ENCODE data around the gene MSI2. TPM values are rescaled to one million over a fixed set of nuclear protein-coding genes. Genes with fewer than 3 reads are reported as not detected.

Gene MSI2
- total RNA-seq, 4 donors from 2014 or later: 14.9 to 24.4 (median 19.8) TPM

DNA sequence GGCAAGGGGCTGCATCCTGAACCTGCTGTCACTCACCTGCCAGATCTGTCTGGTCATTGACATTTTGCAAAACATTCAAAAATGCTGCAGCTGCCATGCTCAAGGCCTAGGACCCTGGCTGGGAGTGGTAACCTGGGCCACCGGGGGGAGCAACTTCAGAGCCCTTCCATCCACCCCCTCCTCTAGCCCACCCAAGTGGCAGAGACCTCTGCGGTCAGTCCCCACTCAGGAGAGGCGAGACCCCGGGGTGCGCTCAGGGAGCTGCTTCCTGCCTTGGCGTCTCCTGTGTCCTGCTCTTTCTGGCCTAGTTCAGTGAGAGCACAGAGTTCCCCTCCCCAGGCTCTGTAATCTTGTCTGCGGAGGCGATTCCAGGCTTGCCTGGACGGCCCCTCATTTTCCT is 380.0 kb downstream of the MSI2 start:
- DNase-seq (ENCODE audit: low spot score) (no peak), ATAC-seq (ENCODE audit: low FRiP score) (no peak)
- TF ChIP-seq, protein P1, sequence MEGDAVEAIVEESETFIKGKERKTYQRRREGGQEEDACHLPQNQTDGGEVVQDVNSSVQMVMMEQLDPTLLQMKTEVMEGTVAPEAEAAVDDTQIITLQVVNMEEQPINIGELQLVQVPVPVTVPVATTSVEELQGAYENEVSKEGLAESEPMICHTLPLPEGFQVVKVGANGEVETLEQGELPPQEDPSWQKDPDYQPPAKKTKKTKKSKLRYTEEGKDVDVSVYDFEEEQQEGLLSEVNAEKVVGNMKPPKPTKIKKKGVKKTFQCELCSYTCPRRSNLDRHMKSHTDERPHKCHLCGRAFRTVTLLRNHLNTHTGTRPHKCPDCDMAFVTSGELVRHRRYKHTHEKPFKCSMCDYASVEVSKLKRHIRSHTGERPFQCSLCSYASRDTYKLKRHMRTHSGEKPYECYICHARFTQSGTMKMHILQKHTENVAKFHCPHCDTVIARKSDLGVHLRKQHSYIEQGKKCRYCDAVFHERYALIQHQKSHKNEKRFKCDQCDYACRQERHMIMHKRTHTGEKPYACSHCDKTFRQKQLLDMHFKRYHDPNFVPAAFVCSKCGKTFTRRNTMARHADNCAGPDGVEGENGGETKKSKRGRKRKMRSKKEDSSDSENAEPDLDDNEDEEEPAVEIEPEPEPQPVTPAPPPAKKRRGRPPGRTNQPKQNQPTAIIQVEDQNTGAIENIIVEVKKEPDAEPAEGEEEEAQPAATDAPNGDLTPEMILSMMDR (IDR thresholded peaks at IDR 0.05): no peak

DNA sequence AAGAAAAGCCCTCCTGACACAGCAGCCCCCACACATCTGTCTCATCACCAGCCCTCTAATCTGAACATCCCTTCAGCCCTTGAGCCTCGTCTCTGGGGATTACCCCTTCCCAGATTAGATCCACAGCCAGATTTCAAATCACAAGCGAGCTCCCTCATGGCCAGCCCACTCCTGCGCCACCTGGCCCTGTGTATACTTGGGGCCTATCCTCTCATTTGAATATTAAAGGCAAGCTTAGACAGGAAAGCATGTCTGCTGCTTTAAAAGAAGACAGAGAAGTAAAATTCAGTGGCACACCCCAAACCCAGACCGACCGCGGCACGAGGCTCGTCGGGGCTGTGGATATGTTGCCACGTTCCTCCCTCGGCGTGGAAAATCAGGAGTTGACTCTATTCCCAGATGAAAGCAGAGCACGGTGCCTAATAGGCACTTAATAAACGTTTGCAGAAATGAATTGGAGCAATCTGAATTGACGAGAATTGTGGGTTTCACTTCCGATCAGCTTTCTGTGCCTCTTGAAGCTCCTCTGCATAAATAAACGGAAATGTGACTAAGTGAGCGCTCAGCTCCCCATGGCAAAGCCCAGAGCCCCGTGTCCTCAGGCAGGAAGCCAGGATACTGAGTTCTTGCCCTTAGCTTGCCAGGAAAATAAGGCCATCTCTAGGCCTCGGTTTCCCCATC is 380.8 kb downstream of the MSI2 start:
- DNase-seq (ENCODE audit: low spot score) (no peak), ATAC-seq (ENCODE audit: low FRiP score) (no peak)
- TF ChIP-seq, protein P1 (IDR thresholded peaks at IDR 0.05): no peak

DNA sequence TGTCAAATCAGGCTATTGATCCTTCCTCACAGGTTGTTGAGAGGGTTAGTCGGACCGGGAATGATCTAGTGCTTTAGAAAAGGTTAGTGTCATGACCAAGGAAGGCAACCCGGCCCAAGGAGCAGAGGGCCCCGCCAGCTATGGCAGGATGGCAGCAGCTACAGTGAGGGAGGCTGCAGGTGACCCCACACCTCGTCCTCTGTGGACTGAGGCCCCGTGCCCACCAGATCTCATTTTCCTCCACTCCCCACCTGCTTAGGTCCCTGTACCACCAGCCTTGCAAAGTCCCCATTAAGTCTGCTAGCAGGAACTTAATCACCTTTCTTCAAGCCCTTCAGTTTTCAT is 381.3 kb downstream of the MSI2 start:
- DNase-seq (ENCODE audit: low spot score) (no peak), ATAC-seq (ENCODE audit: low FRiP score) (no peak)
- TF ChIP-seq, protein P1 (IDR thresholded peaks at IDR 0.05): no peak

DNA sequence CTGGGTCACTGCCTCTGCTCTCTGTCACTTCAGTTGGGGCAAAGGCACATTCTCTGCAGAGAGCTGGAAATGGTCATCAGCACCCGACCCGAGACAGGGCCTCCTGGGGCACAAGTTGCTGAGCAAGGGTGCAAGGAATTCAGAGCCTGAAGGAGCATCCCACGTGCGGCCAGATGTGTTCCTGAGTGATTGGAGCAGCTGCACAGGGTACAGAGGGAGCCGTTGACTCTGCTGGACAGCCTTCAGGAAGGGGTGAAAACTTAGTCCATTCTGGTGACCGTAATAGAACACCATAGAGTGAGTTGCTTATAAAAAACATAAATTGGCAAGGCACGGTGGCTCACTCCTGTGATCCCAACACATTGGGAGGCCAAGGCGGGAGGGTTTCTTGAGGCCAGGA is 382.0 kb downstream of the MSI2 start:
- ATAC-seq (ENCODE audit: low FRiP score): no peak
- DNase-seq (ENCODE audit: low spot score): no peak
- TF ChIP-seq, protein P1 (IDR thresholded peaks at IDR 0.05): no peak

DNA sequence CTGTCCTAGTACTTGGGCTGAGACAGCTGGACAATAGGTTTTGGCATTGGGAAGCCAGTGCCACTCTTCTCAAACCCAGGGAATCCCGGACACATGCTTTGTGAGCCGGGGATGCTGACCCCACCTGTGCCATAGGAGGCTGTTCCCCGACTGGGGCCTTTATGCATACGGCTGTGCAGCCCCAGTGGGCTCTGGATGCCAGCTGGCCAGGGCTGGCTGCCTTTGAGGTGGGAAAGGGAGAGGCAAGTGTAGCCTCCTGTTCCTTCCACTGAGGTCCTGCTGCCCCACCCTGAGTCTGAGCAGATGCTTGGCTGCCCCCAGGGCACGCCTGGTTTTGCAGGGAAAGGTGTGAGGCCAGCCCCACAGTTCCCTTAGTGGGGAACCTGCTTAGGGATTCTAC is 383.1 kb downstream of the MSI2 start:
- TF ChIP-seq, protein P1 (IDR thresholded peaks at IDR 0.05): no peak
- DNase-seq (ENCODE audit: low spot score) (no peak), ATAC-seq (ENCODE audit: low FRiP score) (no peak)

DNA sequence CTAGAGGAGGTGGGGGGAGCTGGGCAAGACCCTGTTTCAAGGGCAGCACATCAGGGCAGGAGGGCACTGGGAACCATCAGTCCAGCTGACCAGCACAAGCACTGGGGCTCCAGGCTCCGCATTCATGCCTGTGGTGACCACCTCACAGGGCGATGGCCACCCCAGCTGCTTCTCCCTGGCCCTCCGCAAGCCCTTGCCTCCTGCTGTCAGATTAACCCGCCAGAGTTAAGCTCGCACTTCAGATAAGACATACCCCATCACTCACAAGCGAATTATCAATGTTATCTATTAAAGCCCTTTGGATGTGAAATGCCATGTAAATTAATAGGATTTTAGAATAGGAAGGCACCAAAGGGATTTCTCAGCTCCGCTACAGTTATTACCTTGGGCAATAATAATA is 383.8 kb downstream of the MSI2 start:
- DNase-seq (ENCODE audit: low spot score): no peak
- no peak for ATAC-seq (ENCODE audit: low FRiP score)
- TF ChIP-seq, protein P1 (IDR thresholded peaks at IDR 0.05): no peak

DNA sequence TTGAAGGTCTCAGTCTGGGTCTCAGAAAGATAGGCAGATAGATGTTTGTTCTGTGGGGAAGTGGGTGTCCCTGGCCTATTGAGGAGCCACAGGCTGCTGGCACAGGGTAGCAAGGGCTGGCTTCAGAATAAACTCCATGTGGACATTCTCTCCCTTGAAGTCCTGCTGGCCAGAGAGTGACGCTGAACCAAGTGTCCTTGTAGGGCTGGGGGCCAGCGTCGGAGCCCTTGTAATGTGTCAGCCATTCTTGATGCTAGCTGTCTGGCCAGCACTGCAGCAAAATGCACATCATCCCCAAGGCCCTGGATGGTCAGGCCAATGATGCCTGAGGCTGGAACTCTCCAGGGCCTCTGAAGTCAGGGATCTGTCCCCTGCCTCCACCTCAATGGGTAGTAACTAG is 385.4 kb downstream of the MSI2 start:
- no peak for DNase-seq (ENCODE audit: low spot score)
- no peak for ATAC-seq (ENCODE audit: low FRiP score)
- TF ChIP-seq, protein P1 (IDR thresholded peaks at IDR 0.05): no peak
